Fibroblast of skin of left quadriceps (primary cell): Measurements from ENCODE around the gene UTP18.
"Not testable (repeated sequence)": the region's sequence is repeated elsewhere in the genome, so short reads cannot be mapped to it uniquely, and the experiment has no call there.

Experiments
- DNase-seq, 2 experiments: peaks; one replicate each; pipeline ENCODE4 v3.0.0-alpha.2; 2013; ENCODE audit warnings: low read depth in 2 of 2

The UTP18 gene

DNA sequence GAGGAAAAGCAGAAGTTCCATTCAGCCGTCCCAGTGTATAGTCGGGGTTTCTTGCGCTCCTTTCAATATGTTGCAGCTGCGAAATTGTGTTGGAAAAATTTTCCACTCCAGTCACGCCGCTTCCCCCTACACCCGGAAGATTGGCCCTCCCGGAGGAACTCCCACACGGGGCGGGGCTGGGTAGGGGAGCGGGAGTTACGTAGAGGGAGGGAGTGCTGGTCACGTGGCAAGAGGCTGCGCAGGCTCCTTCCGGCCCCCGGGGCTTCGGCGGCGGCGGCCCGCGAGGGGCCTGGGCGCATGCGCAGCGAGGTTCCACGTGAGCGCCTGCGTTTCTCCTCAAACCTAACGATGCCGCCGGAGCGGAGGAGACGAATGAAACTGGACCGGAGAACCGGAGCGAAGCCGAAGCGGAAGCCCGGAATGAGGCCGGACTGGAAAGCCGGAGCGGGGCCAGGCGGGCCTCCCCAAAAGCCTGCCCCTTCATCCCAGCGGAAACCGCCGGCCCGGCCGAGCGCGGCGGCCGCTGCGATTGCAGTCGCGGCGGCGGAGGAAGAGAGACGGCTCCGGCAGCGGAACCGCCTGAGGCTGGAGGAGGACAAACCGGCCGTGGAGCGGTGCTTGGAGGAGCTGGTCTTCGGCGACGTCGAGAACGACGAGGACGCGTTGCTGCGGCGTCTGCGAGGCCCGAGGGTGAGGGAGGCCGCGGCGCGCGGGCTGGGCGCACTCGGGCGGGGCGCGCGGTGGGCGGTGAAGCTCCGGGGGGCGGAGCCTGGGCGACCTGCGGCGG is at the start of gene UTP18:
Gene UTP18, plus strand, starts transcription at position 310 of the 787 bp plus-strand sequence. Its CDS starts 39 bp downstream, at position 349.
- peak; percentile 96 to 97 for DNase-seq

DNA sequence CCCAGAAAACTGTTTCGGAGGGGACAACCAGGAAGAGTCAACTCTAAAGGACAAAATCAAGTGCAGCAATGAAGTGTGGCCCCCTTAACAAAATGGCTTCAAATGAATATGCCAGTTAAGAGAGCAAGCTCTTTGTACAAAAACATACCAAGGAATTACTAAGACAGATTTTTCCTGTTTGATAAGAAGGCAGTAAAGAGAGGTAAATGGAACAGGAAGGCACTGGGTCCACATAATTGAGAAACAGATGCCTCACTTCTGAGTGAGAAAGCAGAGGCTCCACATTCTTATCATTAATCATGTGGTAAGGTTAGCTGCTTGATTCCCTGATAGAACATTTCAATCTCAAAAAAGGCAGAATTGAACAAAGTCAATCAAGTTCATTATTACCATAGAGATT is 45.4 kb upstream of the UTP18 start:
- DNase-seq: no peak

DNA sequence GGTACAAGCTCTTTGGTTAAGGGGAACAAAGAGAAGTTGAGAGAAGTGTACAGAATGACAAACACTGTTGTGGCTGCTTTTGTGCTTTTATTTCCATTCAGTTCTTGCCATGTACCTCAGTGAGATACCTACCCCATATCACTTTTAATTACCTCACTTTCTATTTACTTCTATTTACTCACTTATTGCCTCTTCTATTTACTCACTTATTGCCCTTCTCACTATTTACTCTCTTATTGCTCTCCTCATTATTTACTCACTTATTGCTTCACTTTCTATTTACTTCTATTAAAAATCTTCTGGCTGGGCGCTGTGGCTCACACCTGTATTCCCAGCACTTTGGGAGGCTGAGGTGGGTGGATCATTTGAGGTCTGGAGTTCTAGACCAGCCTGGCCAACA is 42.4 kb upstream of the UTP18 start:
- no peak for DNase-seq

DNA sequence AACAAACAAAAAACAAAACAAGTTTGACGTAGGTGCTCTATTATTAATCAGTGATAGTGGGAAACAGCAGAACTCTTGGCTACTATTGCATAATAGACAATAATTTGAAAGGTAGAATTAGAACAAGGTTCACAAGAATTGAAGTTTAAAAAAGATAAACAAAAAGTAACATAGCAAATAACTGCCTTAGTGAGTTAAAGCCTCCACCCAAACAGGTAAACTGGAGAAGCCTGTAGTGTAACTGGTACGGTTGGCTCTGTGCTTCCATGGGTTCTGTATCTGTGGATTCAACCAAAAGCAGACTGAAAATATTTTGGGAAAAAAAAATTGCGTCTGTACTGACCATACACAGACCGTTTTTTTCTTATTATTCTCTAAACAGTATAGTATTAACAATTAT is 39.0 kb upstream of the UTP18 start:
- no peak for DNase-seq

DNA sequence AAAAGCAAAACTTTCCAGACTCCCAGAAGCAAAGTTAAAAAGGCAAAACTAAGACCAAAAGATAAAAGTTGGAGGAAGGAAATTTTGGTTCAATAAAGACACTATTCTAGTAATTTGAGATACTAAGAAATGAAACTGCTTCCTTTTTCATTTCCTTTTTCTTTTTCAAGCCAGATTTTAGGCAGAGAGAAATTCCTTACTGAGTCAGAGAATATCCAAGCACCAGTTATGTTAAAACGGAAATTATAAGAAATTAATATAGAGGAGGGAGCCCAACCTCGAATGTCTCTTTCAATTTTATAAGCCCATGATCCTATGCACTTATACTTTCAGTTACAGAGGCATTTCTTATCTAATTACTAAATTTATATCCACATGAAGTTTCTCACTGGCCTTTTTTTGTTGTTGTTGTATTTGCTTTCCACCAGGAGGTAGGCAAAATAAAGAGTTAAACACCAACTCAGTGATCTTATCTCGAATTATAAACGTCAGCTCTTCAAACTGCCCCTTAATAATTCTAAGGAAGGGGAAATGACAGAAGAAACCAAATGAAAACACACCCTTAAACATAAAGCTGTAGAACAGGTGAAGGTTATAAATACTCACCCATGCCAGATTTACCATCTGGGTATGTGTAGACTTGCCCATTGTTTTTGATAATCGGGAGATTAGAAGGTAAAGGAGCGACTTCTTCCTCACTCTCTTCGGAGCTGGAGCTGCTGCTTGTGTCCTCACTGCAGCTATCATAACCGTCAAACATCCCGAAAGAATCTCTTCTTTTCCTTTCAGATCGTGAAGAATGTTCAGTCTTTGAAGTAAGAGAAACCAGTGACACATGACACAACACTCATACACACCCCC is 35.7 kb upstream of the UTP18 start:
- no peak for DNase-seq

DNA sequence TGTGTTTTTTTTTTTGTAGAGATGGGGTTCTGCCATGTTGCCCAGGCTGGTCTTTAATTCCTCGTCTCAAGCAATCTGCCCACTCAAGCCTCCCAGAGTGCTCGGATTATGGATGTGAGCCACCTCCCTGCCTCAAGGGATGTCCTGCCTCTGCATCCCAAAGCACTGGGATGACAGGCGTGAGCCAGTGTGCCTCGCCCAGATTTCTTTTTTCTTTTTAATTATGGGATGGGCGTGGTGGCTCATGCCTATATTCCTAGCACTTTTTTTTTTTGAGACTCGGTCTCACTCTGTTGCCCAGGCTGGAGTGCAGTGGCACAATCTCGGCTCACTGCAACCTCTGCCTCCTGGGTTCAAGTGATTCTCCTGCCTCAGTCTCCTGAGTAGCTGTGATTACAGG is 34.8 kb upstream of the UTP18 start:
- not testable (repeated sequence) for DNase-seq

DNA sequence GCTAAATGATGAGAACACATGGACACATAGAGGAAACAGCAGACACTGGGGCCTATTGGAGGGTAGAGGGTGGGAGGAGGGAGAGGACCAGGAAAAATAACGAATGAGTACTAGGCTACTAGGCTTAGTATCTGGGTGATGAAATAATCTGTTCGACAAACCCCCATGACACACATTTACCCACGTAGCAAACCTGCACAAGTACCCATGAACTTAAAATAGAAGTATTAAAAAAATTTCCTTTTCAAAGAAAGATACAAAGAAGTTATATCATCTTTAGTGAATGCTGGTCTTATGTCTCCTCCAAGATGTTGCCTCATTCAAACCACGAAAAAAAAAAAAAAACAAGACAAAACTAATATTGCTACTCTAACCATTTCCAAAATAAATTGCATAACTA is 32.2 kb upstream of the UTP18 start:
- DNase-seq: peak; percentile 34 to 37

DNA sequence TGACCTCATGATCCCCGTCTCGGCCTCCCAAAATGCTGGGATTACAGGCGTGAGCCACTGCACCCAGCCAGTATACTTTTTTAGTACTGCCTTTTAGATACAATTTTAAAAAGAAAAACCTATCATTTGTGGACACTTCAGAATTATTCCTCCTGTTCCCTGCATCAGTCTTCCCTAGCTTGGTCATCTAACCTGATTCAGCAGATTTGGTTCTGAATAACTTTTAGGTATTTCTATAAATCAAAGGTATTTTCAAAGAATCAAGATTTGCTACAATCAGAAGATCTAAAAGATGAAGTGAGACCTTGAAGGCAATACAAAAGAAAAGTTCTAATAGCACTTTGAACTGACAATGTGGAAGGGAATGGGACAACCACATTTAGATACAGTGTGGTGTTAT is 30.5 kb upstream of the UTP18 start:
- no peak for DNase-seq

DNA sequence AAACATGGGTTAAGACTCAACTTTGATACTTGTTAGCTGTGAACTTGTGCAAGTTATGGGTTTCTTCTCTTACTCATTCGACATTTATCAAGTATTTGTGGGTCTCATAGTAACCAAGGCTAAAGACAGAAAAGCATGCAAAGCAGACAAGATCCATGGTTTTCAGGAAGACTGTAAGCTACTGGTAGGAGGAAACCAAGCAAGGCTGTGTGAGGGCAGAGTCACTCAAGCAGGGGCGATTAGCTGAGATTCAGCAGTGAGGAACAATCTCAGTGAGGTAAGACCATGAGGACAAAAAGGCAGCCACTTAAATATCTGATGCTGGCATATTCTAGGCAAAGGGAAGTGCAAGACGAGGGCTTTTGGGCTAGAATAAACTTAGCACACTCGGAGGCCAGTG is 30.0 kb upstream of the UTP18 start:
- no peak for DNase-seq

DNA sequence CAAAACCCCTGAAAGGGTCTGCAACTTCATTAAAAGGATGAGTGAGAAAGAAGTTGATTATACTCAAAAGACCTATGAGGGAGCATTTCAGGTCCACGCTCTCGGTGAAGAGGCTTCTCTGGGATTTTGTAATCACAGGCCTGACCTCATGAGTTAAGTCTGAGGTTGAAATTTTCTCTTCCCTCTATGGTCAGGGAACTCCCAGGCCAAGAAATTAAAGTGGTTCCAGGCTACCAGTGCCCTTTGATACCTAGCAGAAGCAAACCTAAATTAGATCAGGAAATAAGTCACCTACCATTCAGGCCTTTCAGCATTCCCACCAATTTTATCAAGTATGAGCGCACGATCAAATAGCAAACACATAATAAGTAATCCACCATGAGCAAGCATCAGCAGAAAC is 28.3 kb upstream of the UTP18 start:
- no peak for DNase-seq

DNA sequence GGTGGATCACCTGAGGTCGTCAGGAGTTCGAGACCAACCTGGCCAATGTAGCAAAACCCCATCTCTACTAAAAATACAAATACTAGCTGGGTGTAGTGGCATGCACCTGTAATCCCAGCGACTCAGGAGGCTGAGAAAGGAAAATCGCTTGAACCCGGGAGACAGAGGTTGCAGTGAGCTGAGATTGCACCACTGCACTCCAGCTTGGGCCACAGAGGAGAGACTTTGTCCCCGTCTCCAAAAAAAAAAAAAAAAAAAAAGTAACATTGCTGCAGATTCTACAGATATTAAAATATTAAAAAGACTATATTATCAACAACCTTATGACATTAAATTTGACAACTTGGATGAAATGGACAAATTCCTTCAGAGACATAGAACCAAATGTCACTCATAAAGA is 26.2 kb upstream of the UTP18 start:
- DNase-seq: no peak

DNA sequence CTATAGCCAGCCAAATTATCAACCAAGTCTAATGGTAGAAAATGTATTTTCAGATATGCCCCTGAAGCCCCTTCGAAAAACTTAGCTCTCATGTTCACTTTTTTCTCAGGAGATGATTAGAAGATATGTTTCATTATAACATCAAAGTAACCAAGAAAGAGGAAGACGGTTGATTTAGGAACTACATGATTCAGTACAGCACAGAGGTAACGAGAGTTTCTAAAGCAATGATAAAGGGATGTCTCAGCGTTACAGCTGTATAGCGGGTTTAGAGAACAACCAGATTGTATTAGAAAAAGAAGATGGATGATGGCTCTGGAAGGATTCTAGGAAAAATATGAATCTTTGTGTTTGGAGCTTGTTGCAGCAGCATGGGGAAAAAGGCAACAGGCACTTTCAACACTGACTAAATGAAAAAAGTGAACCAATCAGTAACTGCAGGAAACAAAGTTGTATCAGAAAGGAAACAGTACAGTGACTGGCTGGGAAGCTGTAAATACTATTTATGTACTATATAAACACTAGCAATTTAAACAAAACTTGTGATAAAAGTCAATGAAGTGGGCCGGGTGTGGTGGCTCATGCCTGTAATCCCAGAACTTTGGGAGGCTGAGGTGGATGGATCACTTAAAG is 22.0 kb upstream of the UTP18 start:
- no peak for DNase-seq

DNA sequence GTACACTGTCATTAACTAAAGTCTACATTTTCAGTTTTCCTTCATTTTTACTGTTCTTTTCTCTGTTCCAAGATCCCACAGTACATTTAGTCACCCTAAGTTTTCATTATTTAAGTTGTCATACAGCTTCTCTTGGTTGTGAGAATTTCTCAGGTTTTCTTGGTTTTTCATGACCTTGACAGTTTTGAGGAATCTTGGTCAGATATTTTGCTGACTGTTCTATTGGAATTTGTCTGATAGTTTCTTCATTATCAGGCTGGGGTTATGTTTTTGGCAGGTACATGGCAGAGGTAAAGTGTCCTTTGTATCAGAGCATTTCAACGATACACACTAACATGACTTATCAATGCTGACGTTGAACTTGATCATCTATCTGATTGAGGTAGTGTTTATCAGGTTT is 20.1 kb upstream of the UTP18 start:
- no peak for DNase-seq

DNA sequence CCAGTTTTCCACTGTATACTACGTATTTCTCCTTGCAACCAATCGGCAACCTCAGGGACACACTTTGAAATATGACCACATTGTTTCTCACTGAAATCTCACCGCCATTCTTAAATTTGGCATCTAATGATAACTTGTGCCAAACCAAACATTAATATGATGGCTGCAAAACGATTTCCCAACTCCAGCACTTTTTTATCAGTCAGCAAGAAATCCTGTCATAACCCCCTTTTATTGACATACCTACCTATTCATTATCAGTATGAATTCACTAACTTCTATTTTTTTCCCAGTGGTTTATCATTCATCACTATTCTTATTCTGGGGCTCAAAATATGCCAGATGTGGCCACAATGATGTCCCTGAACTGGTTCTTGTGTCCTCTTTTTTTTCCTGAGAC is 16.3 kb upstream of the UTP18 start:
- no peak for DNase-seq

DNA sequence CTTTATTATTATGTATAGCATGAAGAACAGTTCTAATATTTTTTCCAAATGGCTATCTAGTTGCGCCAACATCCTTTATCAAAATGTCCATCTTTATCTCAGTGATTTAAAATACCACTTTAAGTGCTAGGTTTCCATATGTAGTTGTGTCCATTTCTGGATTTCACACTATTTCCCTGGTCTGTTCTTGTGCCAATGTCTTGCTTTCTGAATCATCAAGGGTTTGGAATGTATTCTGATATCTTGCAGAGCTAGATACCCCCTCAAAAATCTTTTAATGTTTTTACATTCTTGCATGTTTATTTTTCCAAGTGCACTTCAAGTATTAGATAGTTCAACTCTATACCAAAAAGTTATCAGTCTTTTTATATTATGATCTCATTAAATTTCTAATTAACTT is 14.8 kb upstream of the UTP18 start:
- no peak for DNase-seq

DNA sequence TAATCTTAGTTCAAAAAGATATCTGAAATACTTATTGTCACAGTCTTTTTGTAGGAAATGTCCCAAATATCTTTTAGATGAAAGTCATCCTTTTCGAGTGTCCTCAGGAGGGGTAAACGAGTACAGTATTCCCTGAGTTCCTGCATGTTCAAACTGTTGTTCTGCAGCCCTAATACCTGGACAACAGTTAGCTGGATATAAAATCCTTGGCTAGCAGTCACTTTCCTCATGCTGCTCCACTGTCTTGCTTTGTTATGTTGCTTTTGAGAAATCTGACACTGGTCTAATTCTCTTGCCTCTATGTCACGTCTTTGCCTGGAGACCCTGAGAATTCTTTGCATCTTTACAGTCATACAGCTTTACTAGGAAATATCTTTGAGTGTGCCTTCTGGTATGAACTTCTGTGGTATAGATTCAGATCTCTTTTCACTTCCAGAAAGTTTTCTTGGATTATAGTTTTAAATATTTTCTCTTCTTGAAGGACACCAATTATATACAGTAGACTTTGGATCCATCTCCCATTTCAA is 10.0 kb upstream of the UTP18 start:
- no peak for DNase-seq

DNA sequence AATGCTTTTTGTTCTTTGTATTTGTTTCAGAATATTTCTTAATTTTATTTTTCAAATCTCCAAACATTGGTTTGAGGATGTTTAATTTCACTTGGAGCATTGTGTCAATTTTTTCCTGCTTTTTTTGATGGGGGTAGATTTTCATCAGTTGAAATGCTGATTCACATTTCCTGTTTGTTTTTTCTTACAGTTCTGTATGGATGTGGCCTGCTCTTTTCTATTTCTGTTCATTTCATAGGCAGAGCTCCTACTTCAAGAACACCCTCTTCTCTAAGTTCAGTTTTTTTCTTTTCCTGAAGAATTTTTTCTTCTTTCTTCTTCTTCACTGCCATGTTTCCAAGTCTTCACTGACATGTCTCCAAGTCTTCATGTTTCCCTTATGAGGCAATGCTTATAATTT is 9.3 kb upstream of the UTP18 start:
- no peak for DNase-seq

DNA sequence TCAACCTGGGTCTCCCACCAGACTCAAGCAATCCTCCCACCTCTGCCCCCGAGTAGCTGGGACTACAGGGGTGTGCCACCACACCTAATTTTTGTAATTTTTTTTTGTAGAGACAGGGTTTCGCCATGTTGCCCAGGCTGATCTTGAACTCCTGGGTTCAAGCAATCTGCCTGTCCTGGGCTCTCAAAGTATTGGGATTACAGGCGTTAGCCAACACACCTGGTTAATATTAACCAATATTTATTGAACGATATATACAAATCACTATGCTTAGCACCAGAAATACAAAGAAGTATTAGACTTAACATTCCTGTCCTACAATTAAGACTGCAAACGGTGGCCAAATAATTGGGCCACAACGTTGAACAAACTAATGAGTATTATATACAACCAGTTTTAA is 4.7 kb upstream of the UTP18 start:
- DNase-seq: no peak

DNA sequence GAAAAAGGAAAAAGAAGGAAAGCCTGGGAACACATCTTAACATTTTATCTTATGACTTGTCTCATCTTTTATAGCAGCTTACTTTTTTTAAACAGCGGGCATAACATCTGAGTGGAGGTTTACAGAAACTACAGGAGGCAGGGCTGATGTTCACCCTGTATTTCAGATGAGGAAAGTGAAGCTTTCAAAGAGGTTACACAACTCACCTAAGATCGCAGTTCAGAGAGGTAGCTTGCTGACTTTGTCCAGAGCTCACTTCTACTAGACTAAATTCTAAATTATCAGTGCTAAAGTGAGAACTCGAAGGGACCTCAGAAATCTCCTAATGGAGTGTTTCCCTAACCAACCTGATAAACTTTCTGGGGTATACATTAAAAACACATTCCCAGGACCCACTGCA is 4.2 kb upstream of the UTP18 start:
- DNase-seq: no peak

DNA sequence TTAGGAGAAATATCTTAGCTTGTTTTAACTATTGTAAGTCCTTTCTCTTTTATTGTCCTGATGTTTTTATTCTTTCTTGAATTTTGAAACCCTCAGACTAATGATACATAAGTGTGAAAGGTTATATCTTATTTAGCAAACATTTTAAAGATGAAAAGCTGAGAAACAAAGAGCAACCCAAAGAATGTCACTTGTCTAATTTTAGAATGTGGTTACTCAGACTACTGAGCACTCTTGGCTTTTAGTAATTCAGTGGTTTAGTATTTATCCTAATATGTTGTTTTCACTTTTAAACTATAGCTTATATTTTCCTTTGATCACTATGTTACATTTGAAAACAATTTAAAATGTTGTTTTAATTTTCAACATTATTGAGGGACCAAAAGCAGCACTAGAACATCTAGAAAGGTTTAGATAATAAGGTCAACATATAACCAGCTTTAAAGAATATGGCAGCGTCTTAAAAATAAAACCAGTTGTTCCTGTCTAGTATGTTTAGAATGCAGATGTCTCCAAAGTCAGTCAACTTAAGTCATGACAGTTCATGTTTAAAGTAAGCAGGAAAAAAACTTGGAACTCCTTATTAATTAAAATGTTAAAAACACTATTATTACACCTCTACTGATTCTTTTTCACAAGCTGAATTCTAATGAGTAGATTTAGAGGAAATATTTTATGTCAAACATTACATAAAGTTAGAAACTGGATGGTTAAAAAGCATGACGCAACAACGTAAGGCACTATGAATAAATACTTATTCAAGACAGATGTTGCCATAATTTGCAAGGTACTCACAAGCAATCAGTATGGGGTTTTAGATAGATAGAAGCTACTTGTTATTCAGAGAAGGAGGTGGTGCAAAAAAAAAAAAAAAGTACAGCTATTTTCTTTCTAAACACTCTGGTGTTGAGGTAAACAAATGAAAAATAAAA is 2.9 kb upstream of the UTP18 start:
- DNase-seq: peak in 1 of 2 experiments; percentile 15
